Upper lobe of right lung (tissue), 1 donor: ENCODE measurements around the gene PSMG2. TPM values are rescaled to one million over a fixed set of nuclear protein-coding genes. Genes with fewer than 3 reads are reported as not detected.

Experiments
- ATAC-seq: fragments of 200-7000 bp; cut with Tn5 transposase; one replicate; pipeline ENCODE4 v1.9.1; 2020; ENCODE audit warnings: mild to moderate bottlenecking, moderate library complexity
- DNase-seq: peaks from one replicate; pipeline ENCODE4 v3.0.0-alpha.2; 2020
- H3K27ac ChIP-seq: fragments of 200-600 bp; one replicate; pipeline ENCODE4 v1.8.0; 2022
- H3K27me3 ChIP-seq: fragments of 200-600 bp; one replicate; pipeline ENCODE4 v1.8.0; 2022; ENCODE audit warnings: mild to moderate bottlenecking
- H3K36me3 ChIP-seq: fragments of 200-600 bp; one replicate; pipeline ENCODE4 v1.8.0; 2022
- H3K4me1 ChIP-seq: fragments of 200-600 bp; one replicate; pipeline ENCODE4 v1.8.0; 2022
- H3K4me3 ChIP-seq: fragments of 200-600 bp; one replicate; pipeline ENCODE4 v1.8.0; 2022; ENCODE audit warnings: mild to moderate bottlenecking
- H3K9me3 ChIP-seq: fragments of 200-600 bp; one replicate; pipeline ENCODE4 v1.8.0; 2022
- CTCF ChIP-seq: fragments of 200-600 bp; IDR thresholded peaks from one replicate; pipeline ENCODE4 v1.8.0; 2022; ENCODE audit warnings: antibody characterized with exemption
- intact Hi-C: fragments of 100-400 bp; cut with DNase I; formaldehyde crosslinking; loops from one replicate; pipeline ENCODE4 v1.11.0; 2022
- total RNA-seq: library from RNA; stranded (reverse); fragmentation: NEBNext Ultra II Directional; extraction: Animal tissue kit (Norgen Biotek cat#: 25700); gene quantifications from one replicate; pipeline ENCODE4 v1.2.1, GENCODE V29; 2021
- donor health status: DM: no; HTN: yes; CAD: no; lungs with severe emphysema.

PSMG2 gene
- total RNA-seq, 1 donor from 2014 or later, result 60.5 TPM

GRCh38 chr18:12769644-12770440 is 67.0 kb downstream of the PSMG2 start:
- TF ChIP-seq CTCF, result no peak
- H3K36me3 ChIP-seq, result no peaks in the 10 kb centered on the region
- ATAC-seq (no peak), DNase-seq (no peak)
- H3K4me3 ChIP-seq, result no peak overlapping the region
- H3K27ac ChIP-seq, result no peak overlapping the region
- H3K9me3 ChIP-seq, result no peaks in the 10 kb centered on the region
- H3K4me1 ChIP-seq, result no peaks in the 10 kb centered on the region
- intact Hi-C loops, result no loop called here
- H3K27me3 ChIP-seq, result no peaks in the 10 kb centered on the region

DNA sequence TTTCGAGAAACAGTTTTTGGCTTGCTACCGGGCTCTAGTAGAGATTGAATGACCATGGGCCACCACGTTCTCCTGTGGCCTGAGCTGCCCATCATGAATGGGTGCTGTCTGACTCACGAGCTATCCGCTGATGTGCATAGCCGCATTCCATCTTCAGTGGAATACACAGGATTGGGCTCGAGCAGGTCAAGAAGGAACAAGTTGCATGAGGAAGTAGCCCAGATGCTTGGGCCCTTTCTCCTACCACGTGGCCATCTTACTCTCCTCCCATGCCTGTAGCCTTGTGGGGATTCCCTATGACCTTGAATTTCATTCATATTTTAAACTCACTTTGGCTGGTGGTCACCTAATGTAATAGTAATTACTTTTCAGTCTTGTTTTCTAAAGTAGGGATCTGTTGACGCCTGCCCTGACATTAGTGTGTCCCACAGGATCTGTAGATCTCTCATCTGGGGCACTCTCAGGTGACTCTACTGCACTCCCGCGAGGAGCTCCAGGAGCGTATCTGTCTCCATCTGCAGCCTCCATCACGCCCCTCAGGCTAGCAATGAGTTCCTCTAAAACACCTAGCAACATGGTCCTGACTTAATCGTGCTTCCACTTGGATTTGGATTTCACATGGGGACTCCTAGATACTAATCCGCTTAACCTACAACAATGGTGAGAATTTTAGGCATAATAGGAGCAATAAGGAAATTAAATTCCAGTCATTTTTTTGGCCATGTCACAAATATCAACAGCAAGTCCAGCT is 67.8 kb downstream of the PSMG2 start:
- Histone ChIP-seq H3K4me3 (no peak overlapping the region), H3K27ac (no peak overlapping the region), H3K9me3 (no peaks in the 10 kb centered on the region), H3K36me3 (no peaks in the 10 kb centered on the region), H3K27me3 (no peaks in the 10 kb centered on the region), H3K4me1 (no peaks in the 10 kb centered on the region)
- DNase-seq, result no peak
- no peak for TF ChIP-seq CTCF
- intact Hi-C loops, result no loop called here
- no peak for ATAC-seq

DNA sequence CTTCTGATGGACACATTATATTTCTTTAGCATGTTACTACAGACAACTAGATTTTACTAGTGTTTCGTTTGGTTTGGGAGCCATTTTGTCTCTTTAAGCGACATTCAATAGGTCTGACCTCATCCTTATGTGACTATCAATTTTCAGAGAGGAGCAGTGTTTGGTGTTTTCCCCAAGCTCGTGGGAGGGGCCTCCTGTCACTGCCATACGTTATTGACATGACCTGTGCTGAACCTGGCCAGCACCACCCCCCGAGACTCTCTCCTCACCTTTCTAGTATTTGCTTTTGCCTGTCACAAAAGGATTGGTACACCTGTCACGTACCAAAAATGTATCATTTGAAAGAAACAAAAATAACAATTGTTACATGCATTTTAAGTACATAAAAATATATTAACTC is 69.3 kb downstream of the PSMG2 start:
- intact Hi-C loops, result no loop called here
- no peaks in the 10 kb centered on the region for H3K27me3 ChIP-seq
- H3K4me1 ChIP-seq, result no peaks in the 10 kb centered on the region
- H3K36me3 ChIP-seq, result no peaks in the 10 kb centered on the region
- ATAC-seq (no peak), DNase-seq (no peak)
- H3K27ac ChIP-seq, result no peak overlapping the region
- no peaks in the 10 kb centered on the region for H3K9me3 ChIP-seq
- no peak for TF ChIP-seq CTCF
- no peak overlapping the region for H3K4me3 ChIP-seq

- no peaks in the 10 kb centered on the region for H3K9me3 ChIP-seq
- TF ChIP-seq CTCF, result no peak
- intact Hi-C loops, result no loop called here
- no peak overlapping the region for H3K27ac ChIP-seq
- ATAC-seq (no peak), DNase-seq (no peak)
- H3K4me3 ChIP-seq, result no peak overlapping the region
- no peaks in the 10 kb centered on the region for H3K4me1 ChIP-seq
- H3K36me3 ChIP-seq, result no peaks in the 10 kb centered on the region
- no peaks in the 10 kb centered on the region for H3K27me3 ChIP-seq
Observed at GRCh38 chr18:12773369-12773768, 70.5 kb downstream of the PSMG2 start.

DNA sequence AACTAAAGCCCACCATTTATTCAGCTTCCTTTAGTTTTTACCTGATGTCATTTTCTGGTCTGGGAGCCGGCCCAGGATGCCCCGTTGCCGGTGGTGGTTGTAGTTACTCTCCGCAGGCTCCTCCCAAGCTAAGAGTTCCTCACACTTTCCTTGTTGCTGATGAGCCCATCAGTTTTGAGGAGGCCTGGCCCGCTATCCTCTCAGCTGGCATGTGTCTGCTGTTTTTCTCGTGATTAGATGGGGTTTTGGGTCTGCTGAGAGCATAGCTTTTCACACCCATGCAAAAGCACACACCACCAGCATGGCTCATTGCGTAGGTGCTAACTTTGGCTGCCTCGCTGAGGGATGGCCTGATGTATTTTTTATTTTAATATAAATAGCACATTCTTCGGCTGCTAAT is 72.1 kb downstream of the PSMG2 start:
- Histone ChIP-seq H3K27me3 (no peaks in the 10 kb centered on the region), H3K9me3 (no peaks in the 10 kb centered on the region), H3K36me3 (no peaks in the 10 kb centered on the region), H3K4me1 (no peaks in the 10 kb centered on the region), H3K27ac (no peak overlapping the region), H3K4me3 (no peak overlapping the region)
- ATAC-seq, result no peak
- TF ChIP-seq CTCF, result no peak
- intact Hi-C loops, result no loop called here
- DNase-seq, result no peak

Other genes starting within 250 kb of the PSMG2 start
- 48.2 TPM for gene SPIRE1, start 44.9 kb upstream of the PSMG2 start, total RNA-seq
- gene CEP76, start 319 bp upstream of the PSMG2 start, total RNA-seq, result 5.6 TPM
- 53.9 TPM for gene PTPN2, start 181.2 kb downstream of the PSMG2 start, total RNA-seq
- gene SEH1L, start 245.0 kb downstream of the PSMG2 start, total RNA-seq, result 41.5 TPM